HG03025 (cell line): ENCODE measurements around the gene KCNK7.

ENCODE experiments used
- ATAC-seq: cut with Tn5 transposase; IDR thresholded peaks from one replicate; pipeline ENCODE4 v1.9.1; 2021; ENCODE audit warnings: mild to moderate bottlenecking, moderate library complexity; ENCODE audit not compliant: unreplicated experiment, low FRiP score

Gene KCNK7

GRCh38 chr11:65558930-65559509, 36.6 kb downstream of the KCNK7 start:
- no peak for ATAC-seq

GRCh38 chr11:65558002-65558929, 37.3 kb downstream of the KCNK7 start, which contains the start of gene LTBP3:
TSS of gene LTBP3 (minus strand) at chr11:65558359. CDS start at chr11:65557959, 400 bp downstream.
- no peak for ATAC-seq

DNA sequence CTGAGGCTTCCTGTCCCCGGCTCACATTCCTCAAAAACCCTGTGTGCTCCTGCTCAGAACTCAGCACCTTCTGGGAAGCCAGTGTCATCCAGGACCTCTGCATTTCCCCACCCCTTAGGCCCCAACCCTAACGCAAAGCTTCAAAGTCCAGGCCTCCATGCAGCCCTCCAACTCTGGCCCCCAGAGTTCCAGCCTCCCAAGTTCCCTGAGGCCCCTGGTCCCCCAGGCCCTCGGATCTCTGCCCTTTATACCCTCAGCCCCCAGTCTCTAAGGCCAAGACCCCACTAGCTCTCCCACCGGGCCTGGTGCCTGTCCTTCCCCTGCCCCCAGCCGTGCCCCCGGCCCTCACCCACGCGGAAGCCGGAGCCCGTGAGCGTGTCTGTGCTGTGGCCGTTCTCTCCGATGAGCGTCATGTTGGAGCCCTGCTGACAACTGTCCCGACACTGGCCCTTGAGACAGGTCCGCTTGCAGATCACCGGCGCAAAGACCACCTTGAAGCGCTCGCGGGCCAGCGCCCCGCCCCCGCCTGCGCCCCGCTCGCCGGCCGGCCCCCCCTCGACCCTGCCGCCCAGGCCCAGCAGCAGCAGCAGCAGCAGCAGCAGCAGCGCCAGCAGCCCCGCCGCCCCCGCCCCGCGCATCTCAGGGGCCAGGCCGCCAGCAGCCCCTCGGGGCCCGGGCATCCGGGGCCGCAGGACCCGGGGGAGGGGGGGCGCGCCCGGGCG, 38.2 kb downstream of the KCNK7 start:
- no peak for ATAC-seq

GRCh38 chr11:65556470-65557279, 38.9 kb downstream of the KCNK7 start:
- no peak for ATAC-seq

GRCh38 chr11:65555693-65556231, 39.8 kb downstream of the KCNK7 start:
- no peak for ATAC-seq

DNA sequence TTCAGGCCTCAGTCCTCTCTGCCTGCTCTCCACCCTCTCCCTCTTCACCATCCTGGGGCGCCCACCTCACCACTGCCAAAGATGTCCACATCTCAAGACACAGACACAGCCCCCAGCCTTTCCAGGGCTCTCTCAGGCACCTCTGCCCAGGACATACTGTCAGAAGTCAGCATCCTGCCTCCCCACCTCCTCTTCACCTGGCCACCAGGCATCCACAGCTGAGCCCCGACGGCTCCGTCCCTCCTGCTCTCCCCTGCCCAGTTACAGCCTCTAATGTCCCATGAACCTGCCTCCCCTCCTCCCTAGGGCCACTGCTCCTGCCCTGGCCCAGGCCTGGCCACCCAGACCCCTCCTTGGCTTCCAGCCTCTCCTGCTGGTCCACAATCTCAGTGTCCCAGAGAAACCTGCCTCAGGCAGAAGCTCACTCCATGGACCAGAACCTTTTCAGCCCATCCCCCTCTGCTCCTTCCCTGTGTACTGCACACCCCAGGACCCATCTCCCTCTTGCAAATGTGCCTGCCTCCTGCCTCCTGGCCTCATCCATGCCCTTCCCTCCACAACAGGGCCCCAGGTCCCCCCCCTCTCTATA, 40.7 kb downstream of the KCNK7 start:
- ATAC-seq = no peak

DNA sequence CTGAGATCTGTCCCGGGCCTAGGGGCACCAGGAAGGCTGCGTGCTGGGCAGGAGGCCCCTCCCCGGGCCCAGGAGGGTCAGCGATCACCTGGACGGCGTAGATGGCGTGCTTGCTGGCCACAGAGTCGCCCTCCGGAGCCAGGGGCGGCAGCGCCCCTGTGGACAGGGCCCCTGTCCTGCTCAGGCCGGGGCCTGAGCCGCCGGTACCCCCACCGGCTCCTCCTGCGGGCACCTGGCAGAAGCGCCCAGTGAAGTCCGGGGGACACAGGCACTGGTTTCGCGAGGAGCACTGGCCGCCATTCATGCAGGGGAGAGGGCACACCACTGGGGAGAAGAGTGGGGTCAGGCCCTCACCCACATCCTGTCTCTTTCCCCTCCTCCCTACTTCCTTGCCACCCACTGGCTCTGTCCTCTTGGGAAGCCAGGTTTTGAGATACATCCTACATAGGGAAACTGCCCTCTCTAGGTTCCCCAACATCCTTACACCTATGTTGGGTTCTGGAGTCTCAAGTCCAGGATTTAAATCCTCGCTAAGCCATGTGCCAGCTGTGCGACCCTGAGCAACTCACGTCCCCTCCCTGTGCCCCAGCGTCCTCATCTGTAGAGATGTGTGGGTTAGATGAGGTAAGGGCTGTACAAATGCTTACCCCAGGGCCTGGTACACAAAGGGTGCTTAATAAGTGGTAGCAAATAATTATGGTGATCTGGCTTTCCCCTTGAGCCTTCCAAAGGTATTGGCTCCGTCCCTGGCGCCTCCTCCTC, 41.4 kb downstream of the KCNK7 start:
- ATAC-seq = no peak

DNA sequence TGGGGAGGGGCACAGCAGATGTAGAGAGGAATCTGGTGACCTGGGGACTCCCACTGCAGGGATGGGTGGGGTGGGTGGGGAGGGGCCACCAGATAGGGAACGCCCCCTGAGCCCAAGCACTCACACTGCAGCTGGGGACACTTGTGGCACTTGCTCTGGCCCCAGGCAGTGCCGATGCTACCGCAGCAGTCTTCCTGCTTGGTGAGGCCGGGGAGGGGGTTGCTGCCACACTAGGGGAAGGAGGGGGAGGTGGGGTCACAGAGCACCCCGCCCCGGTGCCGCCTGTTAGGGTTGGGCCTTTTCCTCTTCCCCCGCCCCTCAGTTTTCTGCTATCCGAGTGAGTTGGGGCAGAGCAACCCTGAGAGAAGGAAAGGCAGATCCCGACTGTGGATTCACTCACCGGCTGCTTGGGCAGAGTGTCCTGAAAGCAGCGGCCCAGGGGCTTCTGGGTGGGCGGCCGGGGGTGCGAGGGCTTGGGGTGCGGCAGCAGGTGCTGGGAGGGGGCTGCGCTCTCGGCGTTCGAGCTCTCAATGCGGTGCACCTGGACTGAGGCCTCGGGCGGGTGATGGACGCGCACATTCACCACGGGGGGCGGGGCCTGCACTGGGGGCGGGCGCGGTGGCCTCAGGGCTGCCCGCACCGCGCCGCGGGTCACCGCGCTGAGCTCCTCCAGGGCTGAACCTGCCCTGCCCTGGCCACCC, 42.1 kb downstream of the KCNK7 start:
- ATAC-seq = no peak

DNA sequence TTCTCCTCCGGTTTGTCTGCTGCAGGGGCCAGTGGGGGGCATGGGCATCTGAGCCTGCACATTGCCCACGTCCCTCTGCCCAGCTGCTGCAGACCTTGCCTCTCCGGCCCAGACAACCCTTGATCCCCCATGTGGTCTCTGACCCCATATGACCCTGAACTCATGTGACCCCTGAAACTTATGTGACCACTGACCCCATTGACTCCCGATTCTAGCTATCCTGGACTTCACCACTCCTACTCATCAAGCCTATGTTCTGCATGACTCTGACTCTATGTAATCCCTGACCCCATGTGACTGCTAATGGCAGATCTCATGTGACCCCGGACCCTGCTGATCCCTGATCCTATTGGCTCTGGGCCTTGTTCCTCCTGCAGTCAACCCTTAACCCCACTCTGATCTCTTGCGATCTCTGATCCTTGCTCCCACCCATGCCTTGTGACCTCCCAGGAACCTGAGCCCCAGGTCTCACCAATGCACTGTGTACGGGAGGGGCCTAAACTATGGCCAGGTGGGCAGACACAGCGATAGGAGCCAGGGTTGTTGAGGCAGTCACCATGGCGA, 43.1 kb downstream of the KCNK7 start:
- no peak for ATAC-seq

- no peak for ATAC-seq
Measured at GRCh38 chr11:65551572-65552387, 43.8 kb downstream of the KCNK7 start.

- ATAC-seq = no peak
Measured at GRCh38 chr11:65549096-65549495, 46.5 kb downstream of the KCNK7 start.

- ATAC-seq = no peak
Measured at GRCh38 chr11:65548395-65548794, 47.2 kb downstream of the KCNK7 start.

- ATAC-seq = no peak
Measured at GRCh38 chr11:65547446-65548125, 48.0 kb downstream of the KCNK7 start.

DNA sequence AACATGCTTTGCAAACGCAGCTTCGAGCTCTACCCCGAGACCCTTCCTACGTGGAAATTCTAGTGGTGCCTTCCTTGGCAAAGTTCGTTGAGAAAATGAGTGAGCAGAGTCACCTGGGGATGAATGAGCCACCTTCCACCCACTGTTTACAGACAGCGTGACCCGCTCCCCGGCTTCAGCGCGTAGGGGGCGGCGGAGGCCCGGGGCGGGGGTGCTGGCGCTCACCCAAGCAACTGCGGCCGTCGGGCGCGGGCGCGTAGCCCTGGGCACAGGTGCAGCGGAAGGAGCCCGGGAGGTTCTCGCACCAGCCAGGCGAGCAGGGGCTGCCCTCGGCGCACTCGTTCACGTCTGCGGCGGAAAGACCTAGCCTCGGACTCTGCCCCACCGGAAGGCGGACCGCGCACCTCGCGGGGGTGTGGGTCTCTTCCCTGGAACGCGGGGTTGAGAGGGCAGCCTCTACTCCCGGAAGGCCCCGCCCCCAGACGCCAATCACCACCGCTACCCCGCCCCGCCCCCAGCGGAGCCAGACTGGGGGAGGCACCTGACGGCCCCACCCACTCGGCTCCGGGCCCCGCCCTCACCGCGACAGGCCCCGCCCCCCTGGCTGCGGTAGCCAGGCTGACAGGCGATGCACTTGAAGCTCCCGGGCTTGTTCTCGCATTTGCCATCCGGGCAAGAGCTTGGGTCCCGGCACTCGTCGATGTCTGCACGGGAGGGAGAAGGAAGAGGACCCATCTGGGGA, 49.2 kb downstream of the KCNK7 start:
- ATAC-seq = peak; percentile 56

DNA sequence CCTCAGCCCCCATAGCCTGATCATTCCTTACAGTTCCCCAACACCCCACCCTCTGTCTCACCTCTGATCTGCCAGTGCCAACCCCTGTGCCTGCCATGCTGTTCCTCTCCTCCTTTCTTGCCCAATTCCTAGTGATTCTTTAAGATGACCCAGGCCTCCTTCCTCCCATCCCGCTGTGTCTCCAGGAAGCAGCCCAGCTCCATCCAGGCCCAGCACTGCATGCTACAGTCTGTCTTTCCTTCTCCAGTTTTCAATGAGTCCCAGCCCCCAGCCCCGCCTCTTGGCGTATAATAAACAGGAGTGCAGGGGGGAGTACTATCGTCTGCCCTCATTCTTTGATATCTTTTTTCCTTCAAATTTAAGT, 49.8 kb downstream of the KCNK7 start:
- ATAC-seq = no peak
